GM23338 (cell line): ENCODE results near the gene DAPK3. TPM values are rescaled to one million over a fixed set of nuclear protein-coding genes. Genes with fewer than 3 reads are reported as not detected.

Source experiments
- ATAC-seq: fragments of 200-7000 bp; cut with Tn5 transposase; 3 replicates; pipeline ENCODE4 v1.9.1; 2020
- DNase-seq: peaks from one replicate; pipeline ENCODE4 v3.0.0-alpha.2; 2015; ENCODE audit warnings: low spot score
- H2AFZ ChIP-seq: fragments of 200-600 bp; sonication (generic); 2 replicates; pipeline ENCODE4 v1.8.0; 2016; ENCODE audit warnings: antibody characterized with exemption, mild to moderate bottlenecking, moderate library complexity
- H3F3A ChIP-seq: fragments of 200-600 bp; sonication (generic); replicated peaks from 2 replicates; pipeline ENCODE4 v1.8.0; 2017; ENCODE audit warnings: antibody characterized with exemption, mixed run types, low read depth
- H3K27ac ChIP-seq: fragments of 200-600 bp; sonication (generic); 2 replicates; pipeline ENCODE4 v1.6.1; 2016; ENCODE audit warnings: low read depth
- H3K27me3 ChIP-seq: fragments of 200-600 bp; sonication (generic); 2 replicates; pipeline ENCODE4 v1.8.0; 2016; ENCODE audit warnings: mild to moderate bottlenecking, mixed run types, moderate library complexity; ENCODE audit not compliant: insufficient read depth
- H3K36me3 ChIP-seq: fragments of 200-600 bp; sonication (generic); 2 replicates; pipeline ENCODE4 v1.8.0; 2016; ENCODE audit warnings: mild to moderate bottlenecking; ENCODE audit not compliant: insufficient read depth
- H3K4me1 ChIP-seq: fragments of 200-600 bp; sonication (generic); 2 replicates; pipeline ENCODE4 v1.8.0; 2016; ENCODE audit warnings: mild to moderate bottlenecking, moderate library complexity; ENCODE audit not compliant: insufficient read depth
- H3K4me2 ChIP-seq: fragments of 200-600 bp; sonication (generic); 2 replicates; pipeline ENCODE4 v1.7.1; 2017; ENCODE audit warnings: mixed run types
- H3K4me3 ChIP-seq: fragments of 200-600 bp; sonication (generic); 2 replicates; pipeline ENCODE4 v1.6.1; 2016; ENCODE audit warnings: mixed run types
- H3K79me2 ChIP-seq: fragments of 200-600 bp; sonication (generic); replicated peaks from 2 replicates; pipeline ENCODE4 v1.8.0; 2017; ENCODE audit warnings: mild to moderate bottlenecking; ENCODE audit not compliant: insufficient read depth
- H3K9me2 ChIP-seq: fragments of 200-600 bp; sonication (generic); 2 replicates; pipeline ENCODE4 v1.8.0; 2017; ENCODE audit not compliant: insufficient read depth
- H4K20me1 ChIP-seq: fragments of 200-600 bp; sonication (generic); replicated peaks from 2 replicates; pipeline ENCODE4 v1.8.0; 2017; ENCODE audit warnings: mild to moderate bottlenecking; ENCODE audit not compliant: insufficient read depth
- H3K27ac Mint-ChIP-seq: 2 replicates; pipeline ENCODE4 v1.8.0; 2020; ENCODE audit warnings: inconsistent platforms, mild to moderate bottlenecking, moderate library complexity, mixed read lengths
- H3K27me3 Mint-ChIP-seq: 3 replicates; pipeline ENCODE4 v1.8.0; 2022; ENCODE audit warnings: low read depth, mild to moderate bottlenecking, moderate library complexity, mixed read lengths, inconsistent platforms; ENCODE audit not compliant: insufficient read depth, poor library complexity
- H3K36me3 Mint-ChIP-seq: 3 replicates; pipeline ENCODE4 v1.8.0; 2021; ENCODE audit warnings: low read depth, mild to moderate bottlenecking, inconsistent platforms, moderate library complexity, mixed read lengths
- H3K4me1 Mint-ChIP-seq: 3 replicates; pipeline ENCODE4 v1.8.0; 2020; ENCODE audit warnings: mild to moderate bottlenecking, inconsistent platforms, mixed read lengths
- H3K4me3 Mint-ChIP-seq: 3 replicates; pipeline ENCODE4 v1.8.0; 2021; ENCODE audit warnings: moderate library complexity, mild to moderate bottlenecking, inconsistent platforms, mixed read lengths
- H3K9me3 Mint-ChIP-seq: 3 replicates; pipeline ENCODE4 v1.8.0; 2020; ENCODE audit warnings: moderate library complexity, mild to moderate bottlenecking, inconsistent platforms, mixed read lengths
- CREB1 ChIP-seq: fragments of 250-450 bp; sonication (Bioruptor Pico); IDR thresholded peaks from 2 replicates; pipeline ENCODE4 v1.5.0; 2020; ENCODE audit warnings: low read depth, mild to moderate bottlenecking, moderate library complexity
- EZH2 ChIP-seq: fragments of 200-600 bp; sonication (generic); IDR thresholded peaks from one replicate; pipeline ENCODE4 v1.8.0; 2017; ENCODE audit warnings: antibody characterized with exemption, mild to moderate bottlenecking, low read depth; ENCODE audit not compliant: unreplicated experiment
- EZH2phosphoT487 ChIP-seq: fragments of 200-600 bp; sonication (generic); IDR thresholded peaks from one replicate; pipeline ENCODE4 v1.8.1; 2018; ENCODE audit warnings: antibody characterized with exemption; ENCODE audit not compliant: unreplicated experiment
- JUNB ChIP-seq: IDR thresholded peaks from one replicate; pipeline ENCODE4 v1.6.1; 2016; ENCODE audit warnings: antibody characterized with exemption; ENCODE audit not compliant: unreplicated experiment
- NANOG ChIP-seq: IDR thresholded peaks from 2 replicates; pipeline ENCODE4 v1.6.1; 2016; ENCODE audit warnings: antibody characterized with exemption, borderline replicate concordance
- POLR2AphosphoS5 ChIP-seq: IDR thresholded peaks from 2 replicates; pipeline ENCODE4 v1.6.1; 2016; ENCODE audit warnings: antibody characterized with exemption, low read depth
- STAT1 ChIP-seq: IDR thresholded peaks from one replicate; pipeline ENCODE4 v1.6.1; 2016; ENCODE audit warnings: antibody characterized with exemption; ENCODE audit not compliant: unreplicated experiment
- ZNF331 ChIP-seq: fragments of 250-450 bp; sonication (Bioruptor Pico); IDR thresholded peaks from 2 replicates; pipeline ENCODE4 v1.5.0; 2020; ENCODE audit warnings: low read depth, mild to moderate bottlenecking, moderate library complexity
- polyA plus RNA-seq: library from polyadenylated mRNA; unstranded; fragments of >200 nt; fragmentation: Nextera tagmentation; extraction: Ambion mirVana; gene quantifications from 2 replicates; pipeline ENCODE4 v1.2.1, GENCODE V29; 2016
- total RNA-seq: library from RNA; depleted of rRNA; stranded (reverse); fragments of >200 nt; shearing (Covaris generic); gene quantifications from 2 replicates; pipeline ENCODE4 v1.2.3, GENCODE V29; 2014
- TF ChIP-seq, protein P1 (sequence below): IDR thresholded peaks from 2 replicates; pipeline ENCODE4 v1.6.1; 2016; ENCODE audit warnings: antibody characterized with exemption
- TF ChIP-seq, protein P2 (sequence below): IDR thresholded peaks from one replicate; pipeline ENCODE4 v1.6.1; 2018; ENCODE audit warnings: antibody characterized with exemption; ENCODE audit not compliant: unreplicated experiment
- TF ChIP-seq, protein P3 (sequence below): fragments of 250-450 bp; sonication (Bioruptor Pico); IDR thresholded peaks from 2 replicates; pipeline ENCODE4 v1.5.0; 2020; ENCODE audit warnings: mild to moderate bottlenecking, moderate library complexity
- TF ChIP-seq, protein P4 (sequence below), 2 experiments: fragments of 200-600 bp in 1 of 2; sonication (generic) in 1 of 2; conservative IDR thresholded peaks; 2 replicates each; pipeline versions ENCODE4 v1.5.1 to v1.6.1; 2016 to 2017; ENCODE audit warnings: antibody characterized with exemption in 2 of 2, low read depth in 2 of 2, mild to moderate bottlenecking in 2 of 2, moderate library complexity in 1 of 2

Gene DAPK3
- total and polyA plus RNA-seq, 2 experiments from 2014 or later: 32.1 to 95.6 TPM

DNA sequence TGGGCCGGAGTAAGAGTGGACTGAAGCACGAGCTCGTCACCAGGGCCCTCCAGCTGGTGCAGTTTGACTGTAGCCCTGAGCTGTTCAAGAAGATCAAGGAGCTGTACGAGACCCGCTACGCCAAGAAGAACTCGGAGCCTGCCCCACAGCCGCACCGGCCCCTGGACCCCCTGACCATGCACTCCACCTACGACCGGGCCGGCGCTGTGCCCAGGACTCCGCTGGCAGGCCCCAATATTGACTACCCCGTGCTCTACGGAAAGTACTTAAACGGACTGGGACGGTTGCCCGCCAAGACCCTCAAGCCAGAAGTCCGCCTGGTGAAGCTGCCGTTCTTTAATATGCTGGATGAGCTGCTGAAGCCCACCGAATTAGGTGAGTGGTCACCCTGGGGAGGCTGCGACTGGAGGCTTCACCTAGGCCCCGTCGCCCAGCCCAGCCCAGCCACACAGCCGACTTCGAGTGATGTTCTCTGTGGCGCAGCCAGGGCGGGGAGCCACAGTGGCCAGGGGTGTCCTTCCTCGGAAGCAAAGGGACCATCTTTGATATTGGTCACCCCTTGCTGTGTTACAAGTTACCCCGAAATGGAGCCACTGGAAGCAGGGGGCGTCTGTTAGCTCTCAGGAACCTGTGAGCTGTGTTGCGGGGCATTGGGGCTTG is 42.2 kb upstream of the DAPK3 start:
- Mint-ChIP-seq H3K4me1 (peaks cover 17% of the 10 kb centered on the region), H3K27ac (no peak overlapping the region), H3K27me3 (peaks cover 12% of the 10 kb centered on the region), H3K4me3 (no peak overlapping the region), H3K9me3 (no peaks in the 10 kb centered on the region), H3K36me3 (peaks cover 9% of the 10 kb centered on the region)
- Histone ChIP-seq H4K20me1 (peaks cover 14% of the 10 kb centered on the region), H3K36me3 (peaks cover 3% of the 10 kb centered on the region; the same call in 1 of the 2 replicates), H3F3A (peaks cover 6% of the 10 kb centered on the region; the same call in 1 of the 2 replicates), H3K4me2 (no peak overlapping the region), H3K79me2 (peaks cover 62% of the 10 kb centered on the region), H3K4me1 (peaks cover 14% of the 10 kb centered on the region; the same call in 1 of the 2 replicates), H3K9me2 (no peaks in the 10 kb centered on the region), H3K4me3 (no peak overlapping the region), H2AFZ (no peak overlapping the region), H3K27ac (no peak overlapping the region), H3K27me3 (no peaks in the 10 kb centered on the region)
- DNase-seq: no peak
- no peak for ATAC-seq
- TF ChIP-seq POLR2AphosphoS5 (no peak), STAT1 (no peak), CREB1 (no peak), ZNF331 (CRISPR knock-in tag) (no peak), EZH2 (no peak), JUNB (no peak), EZH2phosphoT487 (no peak), NANOG (no peak)
- TF ChIP-seq, protein P1, sequence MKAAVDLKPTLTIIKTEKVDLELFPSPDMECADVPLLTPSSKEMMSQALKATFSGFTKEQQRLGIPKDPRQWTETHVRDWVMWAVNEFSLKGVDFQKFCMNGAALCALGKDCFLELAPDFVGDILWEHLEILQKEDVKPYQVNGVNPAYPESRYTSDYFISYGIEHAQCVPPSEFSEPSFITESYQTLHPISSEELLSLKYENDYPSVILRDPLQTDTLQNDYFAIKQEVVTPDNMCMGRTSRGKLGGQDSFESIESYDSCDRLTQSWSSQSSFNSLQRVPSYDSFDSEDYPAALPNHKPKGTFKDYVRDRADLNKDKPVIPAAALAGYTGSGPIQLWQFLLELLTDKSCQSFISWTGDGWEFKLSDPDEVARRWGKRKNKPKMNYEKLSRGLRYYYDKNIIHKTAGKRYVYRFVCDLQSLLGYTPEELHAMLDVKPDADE: no peak
- TF ChIP-seq, protein P2, sequence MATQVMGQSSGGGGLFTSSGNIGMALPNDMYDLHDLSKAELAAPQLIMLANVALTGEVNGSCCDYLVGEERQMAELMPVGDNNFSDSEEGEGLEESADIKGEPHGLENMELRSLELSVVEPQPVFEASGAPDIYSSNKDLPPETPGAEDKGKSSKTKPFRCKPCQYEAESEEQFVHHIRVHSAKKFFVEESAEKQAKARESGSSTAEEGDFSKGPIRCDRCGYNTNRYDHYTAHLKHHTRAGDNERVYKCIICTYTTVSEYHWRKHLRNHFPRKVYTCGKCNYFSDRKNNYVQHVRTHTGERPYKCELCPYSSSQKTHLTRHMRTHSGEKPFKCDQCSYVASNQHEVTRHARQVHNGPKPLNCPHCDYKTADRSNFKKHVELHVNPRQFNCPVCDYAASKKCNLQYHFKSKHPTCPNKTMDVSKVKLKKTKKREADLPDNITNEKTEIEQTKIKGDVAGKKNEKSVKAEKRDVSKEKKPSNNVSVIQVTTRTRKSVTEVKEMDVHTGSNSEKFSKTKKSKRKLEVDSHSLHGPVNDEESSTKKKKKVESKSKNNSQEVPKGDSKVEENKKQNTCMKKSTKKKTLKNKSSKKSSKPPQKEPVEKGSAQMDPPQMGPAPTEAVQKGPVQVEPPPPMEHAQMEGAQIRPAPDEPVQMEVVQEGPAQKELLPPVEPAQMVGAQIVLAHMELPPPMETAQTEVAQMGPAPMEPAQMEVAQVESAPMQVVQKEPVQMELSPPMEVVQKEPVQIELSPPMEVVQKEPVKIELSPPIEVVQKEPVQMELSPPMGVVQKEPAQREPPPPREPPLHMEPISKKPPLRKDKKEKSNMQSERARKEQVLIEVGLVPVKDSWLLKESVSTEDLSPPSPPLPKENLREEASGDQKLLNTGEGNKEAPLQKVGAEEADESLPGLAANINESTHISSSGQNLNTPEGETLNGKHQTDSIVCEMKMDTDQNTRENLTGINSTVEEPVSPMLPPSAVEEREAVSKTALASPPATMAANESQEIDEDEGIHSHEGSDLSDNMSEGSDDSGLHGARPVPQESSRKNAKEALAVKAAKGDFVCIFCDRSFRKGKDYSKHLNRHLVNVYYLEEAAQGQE: no peak
- TF ChIP-seq, protein P3, sequence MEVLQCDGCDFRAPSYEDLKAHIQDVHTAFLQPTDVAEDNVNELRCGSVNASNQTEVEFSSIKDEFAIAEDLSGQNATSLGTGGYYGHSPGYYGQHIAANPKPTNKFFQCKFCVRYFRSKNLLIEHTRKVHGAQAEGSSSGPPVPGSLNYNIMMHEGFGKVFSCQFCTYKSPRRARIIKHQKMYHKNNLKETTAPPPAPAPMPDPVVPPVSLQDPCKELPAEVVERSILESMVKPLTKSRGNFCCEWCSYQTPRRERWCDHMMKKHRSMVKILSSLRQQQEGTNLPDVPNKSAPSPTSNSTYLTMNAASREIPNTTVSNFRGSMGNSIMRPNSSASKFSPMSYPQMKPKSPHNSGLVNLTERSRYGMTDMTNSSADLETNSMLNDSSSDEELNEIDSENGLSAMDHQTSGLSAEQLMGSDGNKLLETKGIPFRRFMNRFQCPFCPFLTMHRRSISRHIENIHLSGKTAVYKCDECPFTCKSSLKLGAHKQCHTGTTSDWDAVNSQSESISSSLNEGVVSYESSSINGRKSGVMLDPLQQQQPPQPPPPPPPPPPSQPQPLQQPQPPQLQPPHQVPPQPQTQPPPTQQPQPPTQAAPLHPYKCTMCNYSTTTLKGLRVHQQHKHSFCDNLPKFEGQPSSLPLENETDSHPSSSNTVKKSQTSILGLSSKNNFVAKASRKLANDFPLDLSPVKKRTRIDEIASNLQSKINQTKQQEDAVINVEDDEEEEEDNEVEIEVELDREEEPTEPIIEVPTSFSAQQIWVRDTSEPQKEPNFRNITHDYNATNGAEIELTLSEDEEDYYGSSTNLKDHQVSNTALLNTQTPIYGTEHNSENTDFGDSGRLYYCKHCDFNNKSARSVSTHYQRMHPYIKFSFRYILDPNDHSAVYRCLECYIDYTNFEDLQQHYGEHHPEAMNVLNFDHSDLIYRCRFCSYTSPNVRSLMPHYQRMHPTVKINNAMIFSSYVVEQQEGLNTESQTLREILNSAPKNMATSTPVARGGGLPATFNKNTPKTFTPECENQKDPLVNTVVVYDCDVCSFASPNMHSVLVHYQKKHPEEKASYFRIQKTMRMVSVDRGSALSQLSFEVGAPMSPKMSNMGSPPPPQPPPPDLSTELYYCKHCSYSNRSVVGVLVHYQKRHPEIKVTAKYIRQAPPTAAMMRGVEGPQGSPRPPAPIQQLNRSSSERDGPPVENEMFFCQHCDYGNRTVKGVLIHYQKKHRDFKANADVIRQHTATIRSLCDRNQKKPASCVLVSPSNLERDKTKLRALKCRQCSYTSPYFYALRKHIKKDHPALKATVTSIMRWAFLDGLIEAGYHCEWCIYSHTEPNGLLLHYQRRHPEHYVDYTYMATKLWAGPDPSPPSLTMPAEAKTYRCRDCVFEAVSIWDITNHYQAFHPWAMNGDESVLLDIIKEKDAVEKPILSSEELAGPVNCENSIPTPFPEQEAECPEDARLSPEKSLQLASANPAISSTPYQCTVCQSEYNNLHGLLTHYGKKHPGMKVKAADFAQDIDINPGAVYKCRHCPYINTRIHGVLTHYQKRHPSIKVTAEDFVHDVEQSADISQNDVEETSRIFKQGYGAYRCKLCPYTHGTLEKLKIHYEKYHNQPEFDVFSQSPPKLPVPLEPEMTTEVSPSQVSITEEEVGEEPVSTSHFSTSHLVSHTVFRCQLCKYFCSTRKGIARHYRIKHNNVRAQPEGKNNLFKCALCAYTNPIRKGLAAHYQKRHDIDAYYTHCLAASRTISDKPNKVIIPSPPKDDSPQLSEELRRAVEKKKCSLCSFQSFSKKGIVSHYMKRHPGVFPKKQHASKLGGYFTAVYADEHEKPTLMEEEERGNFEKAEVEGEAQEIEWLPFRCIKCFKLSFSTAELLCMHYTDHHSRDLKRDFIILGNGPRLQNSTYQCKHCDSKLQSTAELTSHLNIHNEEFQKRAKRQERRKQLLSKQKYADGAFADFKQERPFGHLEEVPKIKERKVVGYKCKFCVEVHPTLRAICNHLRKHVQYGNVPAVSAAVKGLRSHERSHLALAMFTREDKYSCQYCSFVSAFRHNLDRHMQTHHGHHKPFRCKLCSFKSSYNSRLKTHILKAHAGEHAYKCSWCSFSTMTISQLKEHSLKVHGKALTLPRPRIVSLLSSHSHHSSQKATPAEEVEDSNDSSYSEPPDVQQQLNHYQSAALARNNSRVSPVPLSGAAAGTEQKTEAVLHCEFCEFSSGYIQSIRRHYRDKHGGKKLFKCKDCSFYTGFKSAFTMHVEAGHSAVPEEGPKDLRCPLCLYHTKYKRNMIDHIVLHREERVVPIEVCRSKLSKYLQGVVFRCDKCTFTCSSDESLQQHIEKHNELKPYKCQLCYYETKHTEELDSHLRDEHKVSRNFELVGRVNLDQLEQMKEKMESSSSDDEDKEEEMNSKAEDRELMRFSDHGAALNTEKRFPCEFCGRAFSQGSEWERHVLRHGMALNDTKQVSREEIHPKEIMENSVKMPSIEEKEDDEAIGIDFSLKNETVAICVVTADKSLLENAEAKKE (CRISPR knock-in tag): no peak
- TF ChIP-seq, protein P4, sequence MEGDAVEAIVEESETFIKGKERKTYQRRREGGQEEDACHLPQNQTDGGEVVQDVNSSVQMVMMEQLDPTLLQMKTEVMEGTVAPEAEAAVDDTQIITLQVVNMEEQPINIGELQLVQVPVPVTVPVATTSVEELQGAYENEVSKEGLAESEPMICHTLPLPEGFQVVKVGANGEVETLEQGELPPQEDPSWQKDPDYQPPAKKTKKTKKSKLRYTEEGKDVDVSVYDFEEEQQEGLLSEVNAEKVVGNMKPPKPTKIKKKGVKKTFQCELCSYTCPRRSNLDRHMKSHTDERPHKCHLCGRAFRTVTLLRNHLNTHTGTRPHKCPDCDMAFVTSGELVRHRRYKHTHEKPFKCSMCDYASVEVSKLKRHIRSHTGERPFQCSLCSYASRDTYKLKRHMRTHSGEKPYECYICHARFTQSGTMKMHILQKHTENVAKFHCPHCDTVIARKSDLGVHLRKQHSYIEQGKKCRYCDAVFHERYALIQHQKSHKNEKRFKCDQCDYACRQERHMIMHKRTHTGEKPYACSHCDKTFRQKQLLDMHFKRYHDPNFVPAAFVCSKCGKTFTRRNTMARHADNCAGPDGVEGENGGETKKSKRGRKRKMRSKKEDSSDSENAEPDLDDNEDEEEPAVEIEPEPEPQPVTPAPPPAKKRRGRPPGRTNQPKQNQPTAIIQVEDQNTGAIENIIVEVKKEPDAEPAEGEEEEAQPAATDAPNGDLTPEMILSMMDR (conservative IDR thresholded peaks at IDR 0.05; ENCODE audit: low read depth in 2 of 2): no peak
